IPS-NIHi11 (cell line): ENCODE data around the gene MBD3.
A peak's percentile ranks its signal among the peaks of the same experiment; 100 is the strongest.
"Not testable (repeated sequence)": the region's sequence is repeated elsewhere in the genome, so short reads cannot be mapped to it uniquely, and the experiment has no call there.

Experiments
- DNase-seq: peaks from one replicate; pipeline ENCODE4 v3.0.0; 2012; ENCODE audit warnings: mixed read lengths, low spot score

MBD3 gene

DNA sequence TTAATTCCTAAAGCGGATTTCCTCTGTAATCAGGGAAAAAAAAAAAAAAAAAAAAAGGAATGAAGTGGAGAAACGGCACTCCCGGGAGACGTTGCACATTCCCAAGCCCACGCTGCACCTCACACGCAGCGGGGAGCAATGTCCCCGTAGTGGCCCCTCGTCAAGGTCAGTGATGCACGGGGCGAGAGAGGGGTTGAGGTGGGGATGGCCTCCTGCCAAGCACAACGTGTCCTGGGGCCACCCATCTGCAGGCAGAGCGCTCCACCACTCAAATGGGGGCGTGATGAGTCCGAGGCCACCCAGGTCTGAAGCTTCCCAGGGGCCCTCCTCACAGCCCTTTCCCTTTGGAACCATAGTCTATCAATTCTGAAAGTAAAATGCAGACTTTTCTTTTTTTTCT is 53.7 kb downstream of the MBD3 start:
- no peak for DNase-seq

DNA sequence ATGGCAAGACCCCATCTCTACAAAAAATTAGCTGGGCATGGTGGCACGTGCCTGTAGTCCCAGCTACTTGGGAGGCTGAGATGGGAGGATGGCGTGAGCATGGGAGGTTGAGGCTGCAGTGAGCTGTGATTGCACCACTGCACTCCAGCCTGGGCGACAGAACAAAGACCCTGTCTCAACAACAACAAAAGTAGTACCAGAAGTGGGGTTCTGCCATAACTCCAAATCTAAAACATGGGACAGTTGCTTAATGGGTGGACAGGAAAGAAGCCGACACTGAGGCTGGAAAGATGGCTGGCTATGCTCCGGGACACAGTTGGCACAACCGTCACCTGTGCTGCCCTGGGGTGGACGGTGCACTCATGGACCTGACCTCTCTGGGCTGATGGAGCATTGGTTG is 57.0 kb downstream of the MBD3 start:
- not testable (repeated sequence) for DNase-seq

DNA sequence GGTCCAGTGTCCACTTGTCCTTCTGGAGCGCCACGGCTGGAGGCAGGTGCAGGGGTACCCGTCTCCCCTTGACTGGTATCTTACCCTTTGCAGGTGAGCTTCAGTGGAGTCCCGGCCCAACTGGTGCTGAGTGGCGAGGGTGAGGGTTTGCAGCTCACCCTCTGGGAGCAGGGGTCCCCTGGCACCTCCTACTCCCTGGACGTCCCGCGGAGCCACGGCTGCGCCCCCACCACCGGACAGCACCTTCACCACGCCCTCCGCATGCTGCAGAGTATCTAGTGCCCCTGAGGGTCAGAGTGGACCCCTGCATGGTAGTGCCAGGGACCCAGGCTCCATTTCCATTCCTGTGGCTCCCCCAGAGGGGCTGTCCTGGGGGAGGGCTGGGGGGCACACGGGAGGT is 57.7 kb downstream of the MBD3 start:
- peak; percentile 5 for DNase-seq

DNA sequence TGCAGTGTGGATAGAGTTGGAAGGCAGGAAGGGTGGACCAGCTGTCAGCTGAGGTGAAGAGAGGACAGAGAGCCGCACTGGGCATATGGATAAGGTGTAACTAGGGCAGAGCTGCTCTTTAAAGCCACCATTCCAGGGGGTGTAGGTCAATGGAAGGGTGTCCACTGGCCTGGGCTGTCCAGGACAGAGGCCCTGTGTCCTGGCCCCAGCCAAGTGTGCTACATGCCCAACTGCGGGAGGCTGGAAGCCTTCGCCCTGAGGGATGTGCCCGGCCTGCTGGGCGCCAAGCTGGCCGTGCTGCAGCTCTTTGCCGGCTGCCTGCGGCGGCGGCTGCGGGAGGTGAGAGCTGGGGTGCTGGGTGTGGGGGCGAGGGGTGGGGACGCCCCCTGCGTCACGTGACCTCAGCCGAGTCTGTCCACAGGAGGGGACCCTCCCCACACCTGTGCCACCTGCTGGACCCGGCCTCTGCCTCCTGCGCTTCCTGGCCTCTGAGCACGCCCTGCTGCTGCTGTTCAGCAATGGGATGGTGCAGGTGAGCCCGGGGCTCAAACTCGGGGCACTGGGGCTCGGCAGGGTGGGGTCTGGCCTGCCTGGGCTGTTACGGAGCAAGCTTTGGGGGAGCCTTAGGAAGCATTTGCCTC is 59.0 kb downstream of the MBD3 start:
- DNase-seq, result no peak

DNA sequence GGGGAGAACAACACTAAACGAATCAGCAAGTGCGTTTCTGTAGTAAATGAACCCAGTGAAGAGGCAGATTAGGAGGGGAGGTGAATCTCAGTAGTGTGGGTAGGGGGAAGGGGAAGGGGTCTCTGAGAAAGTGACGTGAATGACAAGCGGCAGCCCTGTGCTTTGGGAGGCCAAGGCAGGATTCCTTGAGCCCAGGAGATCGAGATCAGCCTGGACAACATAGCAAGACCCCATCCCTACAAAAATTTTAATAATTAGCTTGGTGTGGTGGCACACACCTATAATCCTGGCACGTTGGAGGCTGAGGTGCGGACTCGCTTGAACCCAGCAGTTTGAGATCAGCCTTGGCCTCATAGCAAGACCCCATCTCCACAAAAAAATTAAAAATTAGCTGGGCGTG is 60.7 kb downstream of the MBD3 start:
- DNase-seq, result no peak

DNA sequence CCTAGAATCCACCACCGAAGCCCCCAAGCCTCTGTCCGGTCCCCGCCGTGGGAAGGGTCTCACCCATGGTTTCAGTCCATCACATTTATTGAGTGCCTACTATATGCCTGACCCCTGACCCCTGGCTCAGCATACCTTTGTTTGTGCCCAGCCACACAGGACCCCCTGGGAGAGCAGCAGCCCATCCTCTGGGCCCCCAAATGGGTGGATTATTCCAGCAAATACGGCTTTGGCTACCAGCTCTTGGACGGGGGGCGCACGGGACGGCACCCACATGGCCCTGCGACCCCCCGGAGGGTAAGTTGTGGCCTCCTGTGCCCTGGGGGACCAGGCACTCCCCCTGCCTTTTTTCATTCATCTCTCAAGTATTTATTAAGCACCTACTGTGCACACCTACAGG is 61.1 kb downstream of the MBD3 start:
- DNase-seq, result peak; percentile 5

DNA sequence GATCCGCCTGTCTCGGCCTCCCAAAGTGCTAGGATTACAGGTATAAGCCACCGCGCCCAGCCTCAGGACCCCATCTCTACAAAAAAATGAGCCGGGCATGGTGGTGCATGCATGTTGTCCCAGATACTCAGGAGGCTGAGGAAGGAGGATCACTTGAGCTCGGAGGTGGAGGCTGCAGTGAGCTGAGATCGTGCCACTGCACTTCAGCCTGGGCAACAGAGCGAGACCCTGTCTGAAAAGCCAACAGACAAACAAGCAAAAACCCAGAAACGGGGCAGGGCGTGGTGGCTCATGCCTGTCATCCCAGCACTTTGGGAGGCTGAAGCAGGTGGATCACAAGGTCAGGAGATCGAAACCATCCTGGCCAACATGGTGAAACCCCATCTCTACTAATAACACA is 61.8 kb downstream of the MBD3 start:
- not testable (repeated sequence) for DNase-seq

DNA sequence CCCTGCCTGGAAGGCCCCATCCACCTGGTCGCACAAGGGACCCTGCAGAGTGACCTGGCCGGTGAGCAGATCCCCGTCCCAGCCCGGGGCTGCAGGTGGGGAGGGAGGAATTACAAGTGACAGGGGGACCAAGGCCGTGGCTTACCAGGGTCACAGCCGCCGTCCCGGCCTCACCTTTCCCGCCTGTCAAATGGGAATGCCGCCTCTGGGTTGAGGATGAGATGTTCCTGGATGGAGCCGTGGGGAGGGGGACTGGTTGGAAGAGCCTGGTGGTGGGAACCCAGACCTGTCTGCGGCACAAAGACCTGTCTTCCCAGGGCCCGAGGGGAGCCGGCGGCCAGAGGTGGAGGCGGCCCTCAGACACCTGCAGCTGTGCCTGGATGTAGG is 63.2 kb downstream of the MBD3 start:
- peak; percentile 10 for DNase-seq

DNA sequence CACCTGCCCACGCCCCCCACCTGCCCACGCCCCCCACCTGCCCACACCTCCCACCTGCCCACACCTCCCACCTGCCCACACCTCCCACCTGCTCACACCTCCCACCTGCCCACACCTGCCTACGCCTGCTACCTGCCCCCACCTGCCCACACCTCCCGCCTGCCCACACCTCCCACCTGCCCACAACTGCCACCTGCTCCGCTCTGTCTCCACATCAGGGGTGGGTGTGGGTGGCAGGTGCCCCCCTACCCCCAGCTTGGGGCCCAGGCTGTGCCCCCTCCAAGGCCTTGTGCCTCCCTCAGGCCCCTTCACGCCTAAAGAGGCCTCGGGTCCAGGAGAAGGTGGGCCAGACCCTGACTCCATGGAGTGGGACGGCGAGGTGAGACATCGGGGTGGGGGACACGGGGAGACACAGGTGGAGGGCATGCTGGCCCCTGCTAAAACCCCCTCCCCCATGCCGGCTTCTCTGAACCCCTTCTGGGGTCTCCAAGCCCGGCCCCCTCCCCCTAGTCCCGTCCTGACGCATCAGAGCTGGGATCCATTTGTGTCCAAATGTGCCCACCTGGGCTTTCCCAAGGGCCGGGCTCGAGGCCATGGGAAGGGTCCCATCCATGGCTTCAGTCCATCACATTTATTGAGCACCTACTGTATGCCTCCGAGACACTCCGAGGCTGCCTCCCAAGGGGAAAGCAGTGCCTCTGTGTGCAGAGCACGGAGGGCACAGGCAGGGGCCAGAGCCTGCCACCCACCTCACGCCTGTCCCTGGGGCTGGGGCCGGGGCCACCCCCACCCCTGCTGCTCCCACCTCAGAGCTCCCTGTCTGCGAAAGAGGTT is 63.9 kb downstream of the MBD3 start:
- no peak for DNase-seq

DNA sequence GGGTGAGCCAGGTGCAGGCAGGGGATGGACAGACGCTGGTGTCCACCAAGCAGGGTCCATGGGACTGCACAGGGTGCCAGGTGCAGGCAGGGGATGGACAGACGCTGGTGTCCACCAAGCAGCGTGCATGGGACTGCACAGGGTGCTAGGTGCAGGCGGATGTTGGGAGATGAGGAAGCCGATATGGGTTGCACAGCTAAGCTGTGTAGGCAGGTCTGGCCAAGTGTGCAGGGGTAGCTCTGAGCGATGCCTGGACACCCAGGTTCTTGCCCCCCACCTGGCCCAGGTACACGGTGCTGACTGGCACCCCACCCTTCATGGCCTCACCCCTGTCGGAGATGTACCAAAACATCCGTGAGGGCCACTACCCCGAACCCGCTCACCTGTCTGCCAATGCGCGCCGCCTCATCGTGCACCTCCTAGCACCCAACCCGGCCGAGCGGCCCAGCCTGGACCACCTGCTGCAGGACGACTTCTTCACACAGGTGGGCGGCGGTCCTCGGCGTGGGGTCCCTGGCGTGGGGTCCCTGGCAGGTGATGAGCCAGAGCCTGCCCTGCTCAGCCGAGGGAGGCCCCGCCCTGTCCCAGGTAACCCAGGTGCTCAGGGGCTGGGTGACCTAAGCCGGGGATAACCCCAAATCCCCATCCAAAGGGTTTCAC is 64.9 kb downstream of the MBD3 start:
- no peak for DNase-seq

DNA sequence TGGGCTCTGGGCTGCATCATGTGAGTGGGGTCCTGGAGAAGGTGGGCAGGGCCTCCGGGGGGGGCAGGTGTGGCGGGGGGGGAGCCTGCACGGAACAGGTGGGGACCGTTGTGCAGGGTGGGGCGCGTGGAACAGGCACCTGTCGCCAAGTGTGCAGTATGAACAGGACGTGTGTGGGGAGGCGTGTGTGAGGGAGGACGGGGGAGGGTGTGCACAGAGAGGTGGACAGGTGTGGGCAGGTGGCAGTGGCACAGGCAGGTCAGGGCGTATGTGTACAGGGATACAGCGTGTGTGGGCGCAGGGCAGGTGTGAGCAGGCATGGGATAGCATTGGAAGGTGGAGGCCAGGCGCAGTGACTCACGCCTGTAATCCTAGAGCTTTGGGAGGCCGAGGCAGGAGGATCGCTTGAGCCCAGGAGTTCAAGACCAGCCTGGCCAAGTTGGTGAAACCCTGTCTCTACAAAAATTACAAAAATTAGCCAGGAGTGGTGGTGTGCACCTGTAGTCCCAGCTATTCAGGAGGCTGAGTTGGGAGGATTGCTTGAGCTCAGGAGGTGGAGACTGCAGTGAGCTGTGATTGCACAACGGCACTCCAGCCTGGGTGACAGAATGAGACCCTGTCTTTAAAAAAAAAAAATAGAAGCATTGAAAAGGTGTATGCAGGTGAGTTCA is 65.6 kb downstream of the MBD3 start:
- DNase-seq, result no peak

DNA sequence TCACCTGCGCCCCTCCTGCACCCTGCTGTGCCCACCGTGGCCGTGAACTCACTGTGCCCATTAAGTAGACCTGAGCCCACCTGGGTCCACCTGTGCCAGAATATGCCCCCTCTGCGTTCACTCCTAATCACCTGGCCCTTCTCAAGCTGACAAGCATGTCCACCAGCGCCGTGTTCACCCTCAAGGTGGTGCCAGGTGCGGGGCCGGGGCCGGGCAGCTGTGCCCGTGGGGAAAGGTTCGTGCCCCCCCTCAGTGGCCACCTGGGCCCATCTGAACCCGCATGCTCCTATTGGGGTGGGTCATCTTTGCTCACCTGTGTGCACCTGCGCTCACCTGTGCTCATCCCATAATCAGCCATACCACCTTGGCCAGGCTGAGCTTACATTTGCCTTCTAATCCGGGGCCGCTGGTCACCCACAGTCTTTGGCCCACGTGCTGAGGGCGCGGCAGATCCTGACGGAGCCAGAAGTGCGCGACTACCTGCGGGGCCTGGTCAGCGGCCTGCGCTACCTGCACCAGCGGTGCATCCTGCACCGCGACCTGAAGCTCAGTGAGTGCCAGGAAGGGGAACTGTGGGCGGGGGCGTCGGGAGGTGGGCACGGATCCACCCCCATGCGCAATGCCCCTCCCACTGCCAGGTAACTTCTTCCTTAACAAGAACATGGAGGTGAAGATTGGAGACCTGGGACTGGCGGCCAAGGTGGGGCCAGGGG is 66.4 kb downstream of the MBD3 start:
- DNase-seq, result no peak

DNA sequence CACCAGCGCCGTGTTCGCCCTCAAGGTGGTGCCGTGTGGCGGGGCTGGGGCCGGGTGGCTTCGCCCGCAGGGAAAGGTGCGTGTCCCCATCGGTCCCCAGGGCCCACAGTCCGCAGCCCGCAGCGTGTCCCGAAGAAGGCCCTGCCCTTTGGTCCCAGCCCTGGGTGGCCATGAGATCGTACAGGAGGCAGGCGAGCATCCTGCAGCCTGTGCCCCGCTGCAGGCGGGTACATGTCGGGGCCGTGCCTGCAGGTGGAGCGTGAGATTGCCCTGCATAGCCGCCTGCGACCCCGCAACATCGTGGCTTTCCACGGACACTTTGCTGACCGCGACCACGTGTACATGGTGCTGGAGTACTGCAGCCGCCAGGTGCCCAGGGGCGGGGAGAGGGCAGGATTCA is 67.3 kb downstream of the MBD3 start:
- DNase-seq, result no peak

DNA sequence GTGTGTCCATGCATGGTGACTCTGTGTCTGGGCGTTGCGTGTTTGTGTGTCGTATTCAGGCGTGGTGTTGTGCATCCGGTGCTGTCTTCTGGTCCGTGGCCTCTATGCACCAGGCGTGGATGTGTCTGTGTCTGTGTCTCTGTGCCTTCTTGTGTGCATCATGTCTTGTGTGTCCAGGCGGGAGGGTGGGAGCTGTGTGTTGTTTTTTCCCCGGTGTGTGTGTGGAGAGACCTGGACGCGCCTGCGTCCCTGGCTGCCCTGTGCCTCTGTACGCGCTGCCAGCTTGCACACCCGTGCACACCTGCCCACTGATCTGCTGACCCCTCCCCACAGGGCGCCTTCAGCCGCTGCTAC is 67.7 kb downstream of the MBD3 start:
- DNase-seq, result no peak

DNA sequence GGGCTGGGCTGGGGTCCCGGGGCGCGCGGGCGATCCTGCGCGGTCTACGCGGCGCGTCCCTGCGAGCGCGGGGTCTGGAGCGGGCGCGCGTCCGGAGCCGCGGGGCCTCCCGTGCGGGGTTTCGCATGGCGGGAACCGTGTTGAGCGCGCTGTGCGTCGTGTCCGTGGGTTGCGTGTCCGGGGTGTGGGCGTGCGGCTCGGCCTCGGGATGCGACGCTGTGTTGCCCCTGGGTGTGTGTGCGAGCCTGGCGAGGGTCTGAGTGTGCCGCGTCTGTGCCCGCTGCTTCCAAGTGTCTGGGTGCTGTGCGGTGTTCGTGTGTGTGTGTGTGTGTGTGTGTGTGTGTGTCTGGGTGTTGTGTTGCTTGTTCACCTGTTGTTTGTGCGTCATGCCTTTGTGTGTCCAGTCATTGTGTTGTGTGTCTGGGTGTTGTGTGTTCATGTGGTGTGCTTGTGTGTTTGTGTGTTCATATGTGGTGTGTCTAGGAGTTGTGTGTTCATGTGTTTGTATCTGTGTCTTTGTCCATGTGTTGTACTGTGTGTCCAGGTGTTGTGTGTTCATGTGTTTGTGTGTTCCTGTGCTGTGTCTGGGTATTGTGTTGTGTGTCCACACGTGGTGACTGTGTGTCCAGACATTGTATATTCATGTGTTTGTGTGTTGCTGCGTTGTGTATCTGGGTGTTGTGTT is 68.2 kb downstream of the MBD3 start:
- DNase-seq, result no peak
